Psoas muscle (tissue), 8 donors: Measurements from ENCODE around the gene PLCD1. TPM values are rescaled to one million over a fixed set of nuclear protein-coding genes. Genes with fewer than 3 reads are reported as not detected.
A peak's percentile ranks its signal among the peaks of the same experiment; 100 is the strongest.
"Not testable (repeated sequence)": the region's sequence is repeated elsewhere in the genome, so short reads cannot be mapped to it uniquely, and the experiment has no call there.

Source experiments
- ATAC-seq, 4 donors: fragments of 200-7000 bp; cut with Tn5 transposase; one replicate each; pipeline ENCODE4 v1.9.1; 2020; ENCODE audit warnings: moderate library complexity in 3 of 4, mild to moderate bottlenecking in 2 of 4
- DNase-seq, 2 donors: peaks; one replicate each; pipeline ENCODE4 v3.0.0-alpha.2; 2020
- H3K27ac ChIP-seq: fragments of 200-600 bp; one replicate; pipeline ENCODE4 v1.8.0; 2022
- H3K27me3 ChIP-seq, 3 donors: fragments of 200-600 bp in 1 of 3; one replicate each; pipeline versions ENCODE4 v1.6.1 to v1.8.0; 2013 to 2022; ENCODE audit warnings: low read length in 2 of 3, mild to moderate bottlenecking in 2 of 3, moderate library complexity in 1 of 3; ENCODE audit not compliant: insufficient read depth in 3 of 3
- H3K36me3 ChIP-seq, 2 donors: fragments of 200-600 bp in 1 of 2; one replicate each; pipeline versions ENCODE4 v1.6.1 to v1.8.0; 2013 to 2022; ENCODE audit warnings: low read depth in 1 of 2, mild to moderate bottlenecking in 1 of 2, moderate library complexity in 1 of 2; ENCODE audit not compliant: insufficient read depth in 1 of 2
- H3K4me1 ChIP-seq: fragments of 200-600 bp; one replicate; pipeline ENCODE4 v1.8.0; 2022
- H3K4me3 ChIP-seq: fragments of 200-600 bp; one replicate; pipeline ENCODE4 v1.8.0; 2022; ENCODE audit warnings: mild to moderate bottlenecking
- H3K9me3 ChIP-seq: fragments of 200-600 bp; one replicate; pipeline ENCODE4 v1.8.0; 2022
- WGBS, 3 donors: extraction: QIAGEN DNeasy Blood & Tissue Kit; methylation state at CpG; one replicate each; pipeline versions ENCODE4 v1.1.6 to v1.1.7; 2013; 5-methylcytosine and 5-hydroxymethylcytosine counted together
- intact Hi-C, 2 donors: fragments of 100-400 bp; cut with DNase I; formaldehyde crosslinking; loops; one replicate each; pipeline versions ENCODE4 v1.11.0 to v1.14.2; 2022
- long read RNA-seq, 2 donors: library from polyadenylated mRNA; unstranded; transcript quantifications; one replicate each; pipeline ENCODE4 v2.0.0, GENCODE V29; 2021
- polyA plus RNA-seq, 3 donors: library from polyadenylated mRNA; stranded (reverse); fragments of 200-250 nt; gene quantifications; one replicate each; pipeline ENCODE4 v1.2.3, GENCODE V29; 2013
- total RNA-seq, 4 donors: library from RNA; stranded (reverse); fragmentation: NEBNext Ultra II Directional in 2 of 4; extraction: Animal tissue kit (Norgen Biotek cat#: 25700) in 2 of 4; gene quantifications; one replicate each; pipeline versions ENCODE4 v1.2.1 to v1.2.4, GENCODE V29; 2021 to 2023
- TF ChIP-seq, protein P1 (sequence below): fragments of 200-600 bp; IDR thresholded peaks from one replicate; pipeline ENCODE4 v1.8.0; 2022; ENCODE audit warnings: antibody characterized with exemption
- donor health status: healthy with polysubstance abuse.
- donor health status: DM: no; HTN: no; CAD: no; lungs with moderate emphysema.
- donor health status: Bipolar disorder and iron deficiency.
- donor health status: healthy.
- donor health status: DM: yes; HTN: yes; CAD: no.
- donor health status: DM: no; HTN: no; CAD: no.
- donor health status: DM: no; HTN: no; CAD: no.
- donor health status: DM: yes; HTN: yes; CAD: no.

Gene PLCD1
- total RNA-seq = 1 to 10 TPM; 2.4 to 7.9 (median 4.9) TPM
- polyA plus RNA-seq = 1 to 10 TPM; 3.0 to 5.6 (median 4.8) TPM
- long read RNA-seq, donor 1, partial matches to known transcripts = 0 of 2 reads
- long read RNA-seq, donor 1, other reads (novel, unspliced or antisense) = 1 of 2 reads
- long read RNA-seq, donor 2, partial matches to known transcripts = 0 of 7 reads
- long read RNA-seq, donor 2, other reads (novel, unspliced or antisense) = 4 of 7 reads

DNA sequence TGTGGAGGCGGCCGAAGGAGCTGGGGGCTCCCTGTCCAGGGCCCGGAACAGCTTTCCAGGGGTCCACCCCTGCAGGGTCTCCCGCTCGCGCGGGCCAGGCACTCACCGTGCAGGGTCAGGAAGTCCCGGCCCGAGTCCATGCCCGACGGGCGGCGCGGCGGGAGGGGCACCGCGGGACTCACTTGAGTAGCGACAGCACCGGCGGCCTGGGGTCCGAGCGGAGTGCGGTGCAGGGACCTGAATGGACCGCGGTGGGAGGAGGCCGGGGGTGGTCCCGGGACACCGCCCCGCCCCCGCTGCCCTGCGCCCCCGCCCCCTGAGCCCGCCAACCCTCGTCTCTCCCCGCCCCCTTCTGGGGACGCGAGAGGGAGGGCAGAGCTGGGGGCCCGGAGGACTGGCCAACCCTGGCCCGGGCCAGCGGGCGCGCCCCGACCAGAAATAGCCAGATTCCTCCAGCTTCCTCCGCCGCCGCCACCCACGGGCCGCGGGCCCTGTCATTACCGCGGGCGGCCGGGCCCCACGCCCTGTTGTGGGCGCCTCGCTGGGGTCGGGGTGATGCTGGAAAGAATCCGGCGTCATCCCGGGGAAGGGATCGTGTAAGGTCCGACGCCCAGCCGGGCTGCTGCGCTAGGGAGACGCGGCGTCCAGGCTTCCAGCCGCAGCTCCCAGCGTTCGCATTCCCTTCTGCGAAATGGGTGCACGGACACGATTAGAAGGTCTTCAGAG lies at the start of gene PLCD1:
TSS of gene PLCD1 (minus strand) at position 243 of the 726 bp plus-strand sequence. CDS start at position 140, 103 bp downstream.
- intact Hi-C loops = no loop called here
- 1 to 2% (median 2%) methylated on average over 46 to 75 of the region's 75 CpGs for WGBS, 3 donors
- Histone ChIP-seq H3K36me3 (no peaks in the 10 kb centered on the region), H3K27me3 (peaks cover 0 to 5% (median 4%) of the 10 kb centered on the region in 3 donors), H3K9me3 (no peaks in the 10 kb centered on the region), H3K27ac (peak within 1 kb of the TSS; percentile 47), H3K4me1 (peaks cover 5% of the 10 kb centered on the region), H3K4me3 (peak within 1 kb of the TSS; percentile 79)
- ATAC-seq = peak in 3 of 4 donors; percentile 5 to 22 (median 20)
- TF ChIP-seq, protein P1, sequence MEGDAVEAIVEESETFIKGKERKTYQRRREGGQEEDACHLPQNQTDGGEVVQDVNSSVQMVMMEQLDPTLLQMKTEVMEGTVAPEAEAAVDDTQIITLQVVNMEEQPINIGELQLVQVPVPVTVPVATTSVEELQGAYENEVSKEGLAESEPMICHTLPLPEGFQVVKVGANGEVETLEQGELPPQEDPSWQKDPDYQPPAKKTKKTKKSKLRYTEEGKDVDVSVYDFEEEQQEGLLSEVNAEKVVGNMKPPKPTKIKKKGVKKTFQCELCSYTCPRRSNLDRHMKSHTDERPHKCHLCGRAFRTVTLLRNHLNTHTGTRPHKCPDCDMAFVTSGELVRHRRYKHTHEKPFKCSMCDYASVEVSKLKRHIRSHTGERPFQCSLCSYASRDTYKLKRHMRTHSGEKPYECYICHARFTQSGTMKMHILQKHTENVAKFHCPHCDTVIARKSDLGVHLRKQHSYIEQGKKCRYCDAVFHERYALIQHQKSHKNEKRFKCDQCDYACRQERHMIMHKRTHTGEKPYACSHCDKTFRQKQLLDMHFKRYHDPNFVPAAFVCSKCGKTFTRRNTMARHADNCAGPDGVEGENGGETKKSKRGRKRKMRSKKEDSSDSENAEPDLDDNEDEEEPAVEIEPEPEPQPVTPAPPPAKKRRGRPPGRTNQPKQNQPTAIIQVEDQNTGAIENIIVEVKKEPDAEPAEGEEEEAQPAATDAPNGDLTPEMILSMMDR = no peak
- DNase-seq = peak; percentile 81 to 88

DNA sequence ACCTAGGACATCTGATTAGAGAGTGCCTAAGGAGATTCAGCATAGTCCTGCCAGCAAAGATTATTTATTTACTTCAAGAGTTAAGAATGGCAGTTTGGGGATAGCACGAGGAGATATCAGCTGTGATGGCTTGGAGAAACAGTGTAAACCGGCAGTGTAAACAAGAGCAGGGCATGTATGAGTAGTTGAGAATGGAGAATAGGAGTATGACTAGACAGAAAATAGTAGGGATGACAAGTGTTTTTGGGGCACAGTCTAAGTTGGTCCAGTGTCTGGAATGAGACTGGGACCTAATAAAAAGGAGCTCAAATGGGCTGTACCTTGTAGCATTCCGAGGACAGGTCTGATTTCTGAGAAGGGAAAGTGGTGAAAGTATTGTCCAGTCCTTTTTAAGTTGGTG lies 47.6 kb upstream of the PLCD1 start:
- ATAC-seq, H3K4me3 ChIP-seq, DNase-seq, H3K4me1 ChIP-seq, H3K27me3 ChIP-seq, H3K27ac ChIP-seq, intact Hi-C loops, H3K36me3 ChIP-seq, H3K9me3 ChIP-seq: not testable (repeated sequence)
- WGBS, 3 donors = 64 to 85% (median 68%) methylated on average over 1 to 2 of the region's 3 CpGs

DNA sequence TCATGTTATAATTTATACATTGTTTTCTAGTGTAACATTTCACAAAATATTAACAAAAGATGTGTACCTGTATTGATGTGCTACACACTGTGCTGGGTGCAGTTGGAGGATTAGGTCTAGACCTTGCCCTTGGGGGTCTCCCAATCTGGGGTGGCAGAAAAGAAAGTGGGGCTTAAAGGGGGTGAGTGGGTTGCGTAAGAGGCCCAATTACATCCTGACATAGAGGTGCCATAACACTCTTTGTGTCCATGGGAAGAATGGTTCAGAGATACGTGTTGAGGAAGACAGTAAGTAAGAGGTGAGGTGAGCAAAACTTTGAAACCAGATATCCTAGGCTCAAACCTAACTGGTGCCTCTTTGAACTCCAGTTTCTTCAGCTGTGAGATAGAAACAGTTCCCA lies 40.6 kb upstream of the PLCD1 start:
- WGBS, 3 donors = 56 to 84% (median 77%) methylated on average over 2 of the region's 2 CpGs
- TF ChIP-seq, protein P1 = no peak
- DNase-seq = no peak

DNA sequence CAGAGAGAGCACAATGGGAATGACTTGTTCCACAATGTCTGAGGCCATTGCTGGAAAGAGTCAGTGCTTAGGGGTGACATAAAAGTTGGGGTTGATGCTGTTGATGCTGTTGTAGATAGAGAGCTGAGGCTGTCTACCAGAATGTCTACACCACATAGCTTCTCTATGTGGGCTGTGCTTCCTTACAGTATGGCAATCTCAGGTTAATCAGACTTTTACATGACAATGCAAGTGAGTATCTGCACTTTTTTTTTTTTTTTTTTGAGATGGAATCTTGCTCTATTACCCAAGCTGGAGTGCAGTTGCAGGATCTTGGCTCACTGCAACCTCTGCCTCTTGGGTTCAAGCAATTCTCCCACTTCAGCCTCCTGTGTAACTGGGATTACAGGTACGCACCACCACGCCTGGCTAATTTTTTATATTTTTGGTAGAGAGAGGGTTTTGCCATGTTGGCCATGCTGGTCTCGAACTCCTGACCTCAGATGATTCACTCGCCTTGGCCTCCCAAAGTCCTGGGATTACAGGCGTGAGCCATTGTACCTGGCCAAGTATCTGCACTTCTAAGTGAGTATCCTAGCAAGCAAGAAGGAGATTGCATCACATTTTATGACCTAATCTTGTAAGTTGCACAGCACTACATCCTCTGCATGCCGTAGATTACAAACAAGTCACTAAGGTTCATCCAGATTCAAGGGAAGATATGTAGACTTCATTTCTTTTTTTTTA lies 38.2 kb upstream of the PLCD1 start:
- no peaks in the 10 kb centered on the region for H3K4me1 ChIP-seq
- no peak for DNase-seq
- no peaks in the 10 kb centered on the region for H3K9me3 ChIP-seq
- no peak for ATAC-seq
- H3K36me3 ChIP-seq = no peaks in the 10 kb centered on the region
- H3K4me3 ChIP-seq = no peak overlapping the region
- H3K27me3 ChIP-seq = no peaks in the 10 kb centered on the region
- WGBS, 3 donors = 91 to 94% (median 92%) methylated on average over 6 of the region's 6 CpGs
- intact Hi-C loops = no loop called here
- no peak overlapping the region for H3K27ac ChIP-seq
- TF ChIP-seq, protein P1 = no peak

More for the DNA sequence above, 40.6 kb upstream of the PLCD1 start:
- Histone ChIP-seq H3K4me3 (no peak overlapping the region), H3K4me1 (no peaks in the 10 kb centered on the region), H3K36me3 (no peaks in the 10 kb centered on the region), H3K9me3 (no peaks in the 10 kb centered on the region), H3K27me3 (no peaks in the 10 kb centered on the region), H3K27ac (no peak overlapping the region)
- ATAC-seq = no peak
- intact Hi-C loops = no loop called here

DNA sequence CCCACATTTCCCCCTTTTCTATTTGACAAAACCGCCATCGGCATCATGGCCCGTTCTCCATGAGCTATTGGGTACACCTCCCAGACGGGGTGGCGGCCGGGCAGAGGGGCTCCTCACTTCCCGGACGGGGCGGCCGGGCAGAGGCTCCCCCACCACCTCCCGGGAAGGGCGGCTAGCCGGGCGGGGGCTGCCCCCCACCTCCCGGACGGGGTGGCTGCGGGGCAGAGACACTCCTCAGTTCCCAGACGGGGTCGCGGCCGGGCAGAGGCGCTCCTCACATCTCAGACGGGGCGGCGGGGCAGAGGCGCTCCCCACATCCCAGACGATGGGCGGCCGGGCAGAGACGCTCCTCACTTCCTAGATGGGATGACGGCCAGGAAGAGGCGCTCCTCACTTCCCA lies 35.0 kb upstream of the PLCD1 start:
- WGBS, 3 donors = 94 to 96% (median 95%) methylated on average over 17 to 30 of the region's 32 CpGs
- not testable (repeated sequence) for DNase-seq

More for the DNA sequence above, 35.0 kb upstream of the PLCD1 start:
- intact Hi-C loops, H3K27me3 ChIP-seq, H3K4me3 ChIP-seq, H3K4me1 ChIP-seq, ATAC-seq, H3K27ac ChIP-seq, H3K36me3 ChIP-seq, H3K9me3 ChIP-seq: not testable (repeated sequence)
